Neural progenitor cell (in vitro differentiated cells): ENCODE data around the gene PHF13. TPM values are rescaled to one million over a fixed set of nuclear protein-coding genes. Genes with fewer than 3 reads are reported as not detected.
"Not testable (repeated sequence)": the region's sequence is repeated elsewhere in the genome, so short reads cannot be mapped to it uniquely, and the experiment has no call there.

Experiments used
- DNase-seq: peaks from one replicate; pipeline ENCODE4 v3.0.0-alpha.2; 2016; ENCODE audit warnings: low spot score
- H2AFZ ChIP-seq: fragments of 200-600 bp; sonication (generic); replicated peaks from 2 replicates; pipeline ENCODE4 v1.6.1; 2016; ENCODE audit warnings: antibody characterized with exemption
- H3F3A ChIP-seq: fragments of 200-600 bp; sonication (generic); 2 replicates; pipeline ENCODE4 v1.6.1; 2016; ENCODE audit warnings: antibody characterized with exemption, low read depth
- H3K27ac ChIP-seq: fragments of 200-600 bp; sonication (generic); 2 replicates; pipeline ENCODE4 v1.5.1; 2016; ENCODE audit warnings: mild to moderate bottlenecking
- H3K27me3 ChIP-seq: fragments of 200-600 bp; sonication (generic); 2 replicates; pipeline ENCODE4 v1.6.1; 2016; ENCODE audit warnings: mild to moderate bottlenecking, moderate library complexity
- H3K36me3 ChIP-seq: fragments of 200-600 bp; sonication (generic); 2 replicates; pipeline ENCODE4 v1.5.1; 2016
- H3K4me1 ChIP-seq: fragments of 200-600 bp; sonication (generic); 2 replicates; pipeline ENCODE4 v1.6.1; 2016; ENCODE audit warnings: mixed run types
- H3K4me2 ChIP-seq: fragments of 200-600 bp; sonication (generic); 2 replicates; pipeline ENCODE4 v1.6.1; 2016
- H3K4me3 ChIP-seq: fragments of 200-600 bp; sonication (generic); 2 replicates; pipeline ENCODE4 v1.5.1; 2016
- H3K79me2 ChIP-seq: fragments of 200-600 bp; sonication (generic); 2 replicates; pipeline ENCODE4 v1.6.1; 2016; ENCODE audit warnings: low read depth
- H3K9ac ChIP-seq: fragments of 200-600 bp; sonication (generic); 2 replicates; pipeline ENCODE4 v1.6.1; 2016
- H3K9me3 ChIP-seq: fragments of 200-600 bp; sonication (generic); 2 replicates; pipeline ENCODE4 v1.5.1; 2016; ENCODE audit warnings: low read depth
- H4K20me1 ChIP-seq: fragments of 200-600 bp; sonication (generic); 2 replicates; pipeline ENCODE4 v1.6.1; 2016; ENCODE audit warnings: low read depth
- H3K27ac Mint-ChIP-seq: 3 replicates; pipeline ENCODE4 v1.8.0; 2021; ENCODE audit warnings: mixed read lengths
- H3K27me3 Mint-ChIP-seq: 2 replicates; pipeline ENCODE4 v1.8.0; 2022; ENCODE audit warnings: low read depth, mild to moderate bottlenecking, inconsistent platforms, moderate library complexity, mixed read lengths; ENCODE audit not compliant: insufficient read depth
- H3K36me3 Mint-ChIP-seq: 3 replicates; pipeline ENCODE4 v1.8.0; 2021; ENCODE audit warnings: mixed read lengths
- H3K4me1 Mint-ChIP-seq: 3 replicates; pipeline ENCODE4 v1.8.0; 2021; ENCODE audit warnings: mixed read lengths
- H3K4me3 Mint-ChIP-seq: 3 replicates; pipeline ENCODE4 v1.8.0; 2021; ENCODE audit warnings: mild to moderate bottlenecking, moderate library complexity, mixed read lengths
- H3K9me3 Mint-ChIP-seq: 3 replicates; pipeline ENCODE4 v1.8.0; 2020; ENCODE audit warnings: mixed read lengths
- EZH2 ChIP-seq: fragments of 200-600 bp; sonication (generic); IDR thresholded peaks from 2 replicates; pipeline ENCODE4 v1.6.1; 2017; ENCODE audit warnings: antibody characterized with exemption, mild to moderate bottlenecking, moderate library complexity
- EZH2phosphoT487 ChIP-seq: fragments of 200-600 bp; sonication (generic); IDR thresholded peaks from 2 replicates; pipeline ENCODE4 v1.6.1; 2017; ENCODE audit warnings: antibody characterized with exemption
- total RNA-seq: library from RNA; depleted of rRNA; stranded (reverse); fragments of >200 nt; gene quantifications from 2 replicates; pipeline ENCODE4 v1.2.3, GENCODE V29; 2015; ENCODE audit warnings: low replicate concordance
- TF ChIP-seq, protein P1 (sequence below): fragments of 200-600 bp; sonication (generic); IDR thresholded peaks from 2 replicates; pipeline ENCODE4 v1.5.1; 2017; ENCODE audit warnings: antibody characterized with exemption, mild to moderate bottlenecking

Gene PHF13
- total RNA-seq, 1 donor from 2014 or later, result 32.0 TPM

DNA sequence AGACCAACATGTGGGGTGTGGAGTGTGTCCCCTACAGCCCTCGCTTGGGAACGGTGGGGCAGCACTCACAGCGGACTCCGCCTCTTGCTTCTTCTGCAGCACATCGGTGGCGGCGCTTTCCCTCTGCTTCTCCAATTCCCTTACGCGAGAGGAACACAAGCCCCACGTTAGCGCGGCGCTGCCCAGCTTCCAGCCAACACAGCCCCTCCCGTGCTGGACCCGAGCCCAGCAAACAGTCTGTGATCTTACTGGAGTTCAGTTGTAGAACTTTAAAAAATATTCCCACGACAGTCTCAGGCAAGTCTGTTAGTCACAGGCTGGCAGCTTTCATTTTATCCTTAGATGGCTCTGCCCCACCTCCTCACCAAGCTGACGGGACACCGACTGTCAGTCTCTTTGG is 24.7 kb downstream of the PHF13 start:
- peaks cover 6% of the 10 kb centered on the region for H3K27me3 Mint-ChIP-seq

GRCh38 chr1:6640867-6641266 is 27.3 kb downstream of the PHF13 start:
- H3K9ac ChIP-seq, H3K79me2 ChIP-seq, H3K4me3 ChIP-seq, H3K4me3 Mint-ChIP-seq, H4K20me1 ChIP-seq, H3K9me3 Mint-ChIP-seq, H3K27me3 ChIP-seq, DNase-seq, H3K4me1 ChIP-seq, H3K4me2 ChIP-seq, H2AFZ ChIP-seq, H3K36me3 ChIP-seq, H3K27ac ChIP-seq, H3K9me3 ChIP-seq, H3K4me1 Mint-ChIP-seq, H3K27me3 Mint-ChIP-seq, H3K27ac Mint-ChIP-seq, H3F3A ChIP-seq: not testable (repeated sequence)
- H3K36me3 Mint-ChIP-seq, result peaks cover 21% of the 10 kb centered on the region

More for the DNA sequence above, 24.7 kb downstream of the PHF13 start:
- no peak overlapping the region for H2AFZ ChIP-seq
- peaks cover 21% of the 10 kb centered on the region for H3K36me3 Mint-ChIP-seq
- H3K79me2 ChIP-seq, result no peaks in the 10 kb centered on the region
- no peaks in the 10 kb centered on the region for H4K20me1 ChIP-seq
- H3K36me3 ChIP-seq, result no peaks in the 10 kb centered on the region
- H3K4me1 Mint-ChIP-seq, result no peaks in the 10 kb centered on the region
- no peak overlapping the region for H3K4me3 Mint-ChIP-seq
- H3K27me3 ChIP-seq, result no peaks in the 10 kb centered on the region
- no peak overlapping the region for H3K27ac ChIP-seq
- peaks cover 15% of the 10 kb centered on the region for H3F3A ChIP-seq
- no peak overlapping the region for H3K27ac Mint-ChIP-seq
- no peaks in the 10 kb centered on the region for H3K4me1 ChIP-seq
- no peak for DNase-seq
- no peak overlapping the region for H3K4me2 ChIP-seq
- no peak for TF ChIP-seq EZH2
- TF ChIP-seq, protein P1, sequence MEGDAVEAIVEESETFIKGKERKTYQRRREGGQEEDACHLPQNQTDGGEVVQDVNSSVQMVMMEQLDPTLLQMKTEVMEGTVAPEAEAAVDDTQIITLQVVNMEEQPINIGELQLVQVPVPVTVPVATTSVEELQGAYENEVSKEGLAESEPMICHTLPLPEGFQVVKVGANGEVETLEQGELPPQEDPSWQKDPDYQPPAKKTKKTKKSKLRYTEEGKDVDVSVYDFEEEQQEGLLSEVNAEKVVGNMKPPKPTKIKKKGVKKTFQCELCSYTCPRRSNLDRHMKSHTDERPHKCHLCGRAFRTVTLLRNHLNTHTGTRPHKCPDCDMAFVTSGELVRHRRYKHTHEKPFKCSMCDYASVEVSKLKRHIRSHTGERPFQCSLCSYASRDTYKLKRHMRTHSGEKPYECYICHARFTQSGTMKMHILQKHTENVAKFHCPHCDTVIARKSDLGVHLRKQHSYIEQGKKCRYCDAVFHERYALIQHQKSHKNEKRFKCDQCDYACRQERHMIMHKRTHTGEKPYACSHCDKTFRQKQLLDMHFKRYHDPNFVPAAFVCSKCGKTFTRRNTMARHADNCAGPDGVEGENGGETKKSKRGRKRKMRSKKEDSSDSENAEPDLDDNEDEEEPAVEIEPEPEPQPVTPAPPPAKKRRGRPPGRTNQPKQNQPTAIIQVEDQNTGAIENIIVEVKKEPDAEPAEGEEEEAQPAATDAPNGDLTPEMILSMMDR, result no peak
- TF ChIP-seq EZH2phosphoT487, result no peak
- H3K9me3 Mint-ChIP-seq, result no peaks in the 10 kb centered on the region
- no peak overlapping the region for H3K4me3 ChIP-seq
- H3K9ac ChIP-seq, result no peak overlapping the region
- H3K9me3 ChIP-seq, result no peaks in the 10 kb centered on the region

GRCh38 chr1:6645018-6645417 is 31.5 kb downstream of the PHF13 start:
- Histone ChIP-seq H3K4me1 (no peaks in the 10 kb centered on the region), H3K36me3 (no peaks in the 10 kb centered on the region), H3K4me2 (no peak overlapping the region), H4K20me1 (no peaks in the 10 kb centered on the region), H3K79me2 (no peaks in the 10 kb centered on the region), H3K9ac (no peak overlapping the region), H3F3A (peaks cover 4% of the 10 kb centered on the region), H3K9me3 (no peaks in the 10 kb centered on the region), H3K4me3 (no peak overlapping the region), H3K27ac (no peak overlapping the region), H2AFZ (no peak overlapping the region), H3K27me3 (no peaks in the 10 kb centered on the region)
- Mint-ChIP-seq H3K27me3 (no peaks in the 10 kb centered on the region), H3K4me3 (no peak overlapping the region), H3K9me3 (no peaks in the 10 kb centered on the region), H3K36me3 (peaks cover 16% of the 10 kb centered on the region), H3K27ac (no peak overlapping the region), H3K4me1 (no peaks in the 10 kb centered on the region)
- no peak for TF ChIP-seq EZH2
- no peak for TF ChIP-seq EZH2phosphoT487
- TF ChIP-seq, protein P1, result no peak
- no peak for DNase-seq

DNA sequence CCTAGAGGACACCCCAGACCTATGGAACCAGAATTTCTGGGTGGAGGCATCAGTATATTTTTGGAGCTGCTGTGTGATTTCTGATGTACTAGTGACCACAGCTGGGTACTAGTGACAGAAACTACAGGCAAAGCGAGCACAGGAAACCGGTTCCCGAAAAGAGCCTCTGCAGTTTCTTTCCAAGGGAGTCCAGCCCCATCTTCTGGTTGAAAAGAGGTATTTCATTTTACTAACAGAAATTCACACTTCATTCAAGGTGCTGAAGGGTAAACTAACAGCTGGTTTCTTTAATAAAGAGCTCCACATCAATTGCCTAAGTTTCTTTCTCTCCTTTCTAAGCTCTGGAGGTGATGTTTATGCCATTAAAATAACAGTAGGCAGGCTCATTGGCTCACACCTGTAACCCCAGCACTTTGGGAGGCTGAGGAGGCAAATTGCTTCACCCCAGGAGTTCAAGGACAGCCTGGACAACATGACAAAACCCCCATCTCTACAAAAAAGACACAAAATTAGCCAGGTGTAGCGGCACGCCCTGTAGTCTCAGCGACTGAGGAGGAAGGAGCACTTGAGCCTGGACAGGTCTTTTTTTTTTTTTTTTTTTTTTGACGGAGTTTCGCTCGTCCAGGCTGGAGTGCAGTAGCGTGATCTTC is 33.1 kb downstream of the PHF13 start:
- Histone ChIP-seq H3K27me3 (no peaks in the 10 kb centered on the region), H3K79me2 (no peaks in the 10 kb centered on the region), H3K36me3 (no peaks in the 10 kb centered on the region), H3K9ac (no peak overlapping the region), H3K4me1 (no peaks in the 10 kb centered on the region), H2AFZ (no peak overlapping the region), H3F3A (peaks cover 4% of the 10 kb centered on the region), H3K4me2 (no peak overlapping the region), H3K9me3 (no peaks in the 10 kb centered on the region), H3K27ac (no peak overlapping the region), H4K20me1 (no peaks in the 10 kb centered on the region), H3K4me3 (no peak overlapping the region)
- peaks cover 4% of the 10 kb centered on the region for H3K27me3 Mint-ChIP-seq
- no peaks in the 10 kb centered on the region for H3K9me3 Mint-ChIP-seq
- no peak for TF ChIP-seq EZH2phosphoT487
- no peak for TF ChIP-seq EZH2
- TF ChIP-seq, protein P1, result peak; percentile 78
- no peak overlapping the region for H3K4me3 Mint-ChIP-seq
- H3K27ac Mint-ChIP-seq, result no peak overlapping the region
- no peaks in the 10 kb centered on the region for H3K4me1 Mint-ChIP-seq
- DNase-seq, result peak; percentile 64
- peaks cover 12% of the 10 kb centered on the region for H3K36me3 Mint-ChIP-seq
